Ascending aorta (tissue), 2 donors: ENCODE results near the gene POLD4. TPM values are rescaled to one million over a fixed set of nuclear protein-coding genes. Genes with fewer than 3 reads are reported as not detected.

Experiments
- DNase-seq, 2 donors: peaks; one replicate each; pipeline ENCODE4 v3.0.0-alpha.2; 2019; ENCODE audit warnings: low spot score in 2 of 2
- H3K27ac ChIP-seq, 2 donors: fragments of 200-600 bp; sonication (generic); one replicate each; pipeline ENCODE4 v1.5.1; 2016 to 2017; ENCODE audit warnings: mild to moderate bottlenecking in 1 of 2
- H3K27me3 ChIP-seq: fragments of 200-600 bp; sonication (generic); one replicate; pipeline ENCODE4 v1.5.1; 2017
- H3K36me3 ChIP-seq, 2 donors: fragments of 200-600 bp; sonication (generic); one replicate each; pipeline ENCODE4 v1.5.1; 2016
- H3K4me1 ChIP-seq, 2 donors: fragments of 200-600 bp; sonication (generic); one replicate each; pipeline ENCODE4 v1.5.1; 2016 to 2017; ENCODE audit warnings: mild to moderate bottlenecking in 1 of 2
- H3K4me3 ChIP-seq, 2 donors: fragments of 200-600 bp; sonication (generic); one replicate each; pipeline ENCODE4 v1.5.1; 2016 to 2017; ENCODE audit warnings: mild to moderate bottlenecking in 1 of 2
- H3K9me3 ChIP-seq, 2 donors: fragments of 200-600 bp; sonication (generic); one replicate each; pipeline ENCODE4 v1.5.1; 2016
- intact Hi-C: fragments of 100-400 bp; cut with DNase I; formaldehyde crosslinking; loops from one replicate; pipeline ENCODE4 v1.15.1; 2023
- total RNA-seq: library from RNA; depleted of rRNA; stranded (reverse); fragments of >200 nt; gene quantifications from one replicate; pipeline ENCODE4 v1.1.0, GENCODE V29; 2016
- TF ChIP-seq, protein P1 (sequence below), 3 experiments: fragments of 200-600 bp in 2 of 3; fragments of 450-650 bp in 1 of 3; sonication (generic) in 2 of 3; IDR thresholded peaks; one replicate each; pipeline ENCODE4 v1.5.1; 2016 to 2019; ENCODE audit warnings: antibody characterized with exemption in 3 of 3, mild to moderate bottlenecking in 1 of 3, moderate library complexity in 1 of 3

Gene POLD4
- total RNA-seq, 1 donor from 2014 or later, result 107 TPM

DNA sequence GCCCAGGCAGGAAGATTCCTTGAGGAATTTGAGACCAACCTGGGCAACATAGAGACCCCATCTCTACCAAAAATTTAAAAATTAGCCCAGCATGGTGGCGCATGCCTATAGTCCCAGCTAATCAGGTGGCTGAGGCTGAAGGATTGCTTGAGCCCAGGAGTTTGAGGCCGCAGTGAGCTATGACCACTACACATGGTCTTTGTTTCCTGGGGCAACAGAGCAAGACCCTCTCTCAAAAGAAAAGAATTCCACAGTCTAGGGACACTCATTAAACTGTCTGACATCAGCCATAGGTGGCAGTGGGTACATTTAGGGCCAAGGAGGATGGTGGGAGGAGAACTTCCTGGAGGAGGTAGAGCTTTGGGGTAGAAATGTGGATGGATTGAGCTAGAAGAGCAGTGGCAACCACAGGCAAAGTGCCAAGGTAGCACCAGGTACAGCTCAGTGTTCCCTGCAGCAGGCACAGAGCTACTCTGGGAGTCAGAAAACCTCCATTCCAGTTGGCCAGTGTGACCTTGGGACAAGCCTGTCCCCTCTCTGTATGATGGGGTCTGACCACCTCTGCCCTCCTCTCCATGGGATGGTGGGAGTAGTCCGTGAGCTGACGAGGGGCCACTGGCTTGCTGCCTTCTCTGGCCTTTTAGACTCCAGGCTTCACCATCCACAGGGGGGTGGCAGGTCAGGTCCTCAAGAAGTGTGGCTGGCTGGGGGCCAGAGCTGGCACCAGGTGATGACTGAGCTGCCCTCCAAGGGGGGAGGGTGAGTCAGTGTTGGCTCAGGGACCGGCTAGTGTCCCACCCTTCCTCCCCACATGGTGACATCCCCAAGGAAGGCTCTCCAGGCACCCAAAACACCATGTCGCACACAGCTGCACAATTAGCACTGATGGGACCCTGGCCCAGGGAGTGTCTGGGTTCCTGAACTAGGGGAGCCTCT lies 23.8 kb upstream of the POLD4 start:
- no peaks in the 10 kb centered on the region for H3K27me3 ChIP-seq
- no peaks in the 10 kb centered on the region for H3K9me3 ChIP-seq
- no peak for DNase-seq
- no peak overlapping the region for H3K27ac ChIP-seq
- intact Hi-C loops, result no loop called here
- H3K36me3 ChIP-seq, result no peaks in the 10 kb centered on the region
- TF ChIP-seq, protein P1, sequence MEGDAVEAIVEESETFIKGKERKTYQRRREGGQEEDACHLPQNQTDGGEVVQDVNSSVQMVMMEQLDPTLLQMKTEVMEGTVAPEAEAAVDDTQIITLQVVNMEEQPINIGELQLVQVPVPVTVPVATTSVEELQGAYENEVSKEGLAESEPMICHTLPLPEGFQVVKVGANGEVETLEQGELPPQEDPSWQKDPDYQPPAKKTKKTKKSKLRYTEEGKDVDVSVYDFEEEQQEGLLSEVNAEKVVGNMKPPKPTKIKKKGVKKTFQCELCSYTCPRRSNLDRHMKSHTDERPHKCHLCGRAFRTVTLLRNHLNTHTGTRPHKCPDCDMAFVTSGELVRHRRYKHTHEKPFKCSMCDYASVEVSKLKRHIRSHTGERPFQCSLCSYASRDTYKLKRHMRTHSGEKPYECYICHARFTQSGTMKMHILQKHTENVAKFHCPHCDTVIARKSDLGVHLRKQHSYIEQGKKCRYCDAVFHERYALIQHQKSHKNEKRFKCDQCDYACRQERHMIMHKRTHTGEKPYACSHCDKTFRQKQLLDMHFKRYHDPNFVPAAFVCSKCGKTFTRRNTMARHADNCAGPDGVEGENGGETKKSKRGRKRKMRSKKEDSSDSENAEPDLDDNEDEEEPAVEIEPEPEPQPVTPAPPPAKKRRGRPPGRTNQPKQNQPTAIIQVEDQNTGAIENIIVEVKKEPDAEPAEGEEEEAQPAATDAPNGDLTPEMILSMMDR (IDR thresholded peaks at IDR 0.05), result no peak
- H3K4me3 ChIP-seq, result no peak overlapping the region
- H3K4me1 ChIP-seq, result peaks cover 0 to 14% of the 10 kb centered on the region in 2 donors

DNA sequence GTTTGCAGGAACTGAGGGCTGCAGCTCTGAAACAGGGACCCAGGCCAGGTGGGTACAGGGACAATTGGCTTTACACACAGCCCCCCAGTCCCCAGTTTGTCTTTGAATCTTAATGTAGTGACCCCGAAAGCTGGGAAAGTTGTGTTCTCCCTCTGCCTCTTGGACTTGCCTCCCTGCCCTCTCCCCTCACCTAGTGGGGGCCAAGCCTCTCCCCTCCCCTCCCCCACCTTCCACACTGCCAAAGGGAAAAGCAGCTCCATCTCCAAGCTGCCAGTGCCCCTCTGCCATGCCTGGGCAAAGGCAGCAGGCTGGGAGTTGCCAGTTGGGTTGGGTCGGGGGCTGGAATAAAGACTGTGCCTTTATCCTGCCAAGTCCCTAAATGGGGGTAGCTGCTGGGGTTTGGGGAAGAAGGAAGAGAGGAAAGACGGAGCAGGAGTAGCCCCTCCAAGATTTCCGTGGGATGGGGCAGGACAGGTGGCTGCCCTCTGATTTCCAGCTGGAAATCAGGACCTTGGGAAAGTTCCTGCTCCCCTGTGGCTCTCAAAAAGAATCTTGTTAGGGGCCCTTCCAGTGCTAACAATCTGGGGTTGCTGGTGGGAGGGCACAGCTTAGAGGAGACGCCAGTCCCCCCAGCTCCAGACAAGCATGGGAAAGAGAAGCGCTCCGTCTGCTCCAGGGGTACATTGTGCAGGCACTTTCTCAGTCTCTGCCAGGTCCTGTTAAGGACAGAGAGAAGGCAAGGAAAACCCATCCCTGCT lies 22.9 kb upstream of the POLD4 start:
- Histone ChIP-seq H3K27ac (no peak overlapping the region), H3K27me3 (no peaks in the 10 kb centered on the region), H3K4me1 (peaks cover 0 to 22% of the 10 kb centered on the region in 2 donors), H3K9me3 (no peaks in the 10 kb centered on the region), H3K4me3 (no peak overlapping the region), H3K36me3 (no peaks in the 10 kb centered on the region)
- no peak for DNase-seq
- intact Hi-C loops, result no loop called here
- TF ChIP-seq, protein P1 (IDR thresholded peaks at IDR 0.05), result no peak

DNA sequence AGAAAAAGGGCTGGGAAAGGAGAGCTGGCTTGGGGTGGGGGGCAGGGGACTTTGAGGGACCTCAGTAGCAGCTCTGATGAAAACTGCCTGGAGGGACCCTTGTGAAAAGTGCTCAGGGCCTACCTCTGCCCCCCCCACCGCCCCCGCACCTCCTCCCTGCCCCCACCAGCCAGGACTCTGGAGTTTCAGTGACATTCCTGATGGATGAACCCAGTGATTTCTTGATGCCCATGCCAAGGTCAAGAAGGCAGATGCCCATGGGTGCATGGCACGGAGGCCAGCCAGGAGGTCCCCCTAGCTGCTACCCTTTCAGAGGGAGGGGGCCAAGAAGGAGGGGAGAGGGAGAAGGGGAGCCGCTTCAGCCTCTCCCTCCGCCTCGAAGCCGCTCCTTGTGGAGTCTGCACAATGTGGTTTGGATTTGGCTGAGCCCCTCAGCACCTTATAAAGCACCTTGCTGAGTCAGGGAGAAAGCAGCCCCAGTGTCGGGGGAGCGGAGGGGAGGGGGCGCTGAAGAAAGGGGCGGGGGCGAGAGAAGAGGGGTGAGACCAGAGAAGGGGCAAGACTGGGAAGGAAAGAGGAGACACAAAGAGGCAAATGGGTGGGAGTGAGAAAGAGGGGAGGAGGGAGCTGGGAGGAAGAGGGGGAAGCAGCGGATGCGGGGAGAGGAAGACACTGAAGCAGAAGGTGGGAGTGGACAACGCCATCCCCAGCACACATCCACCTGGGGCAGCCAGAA lies 22.1 kb upstream of the POLD4 start:
- TF ChIP-seq, protein P1 (IDR thresholded peaks at IDR 0.05), result no peak
- Histone ChIP-seq H3K9me3 (no peaks in the 10 kb centered on the region), H3K4me1 (peaks cover 0 to 30% of the 10 kb centered on the region in 2 donors), H3K4me3 (no peak overlapping the region), H3K36me3 (no peaks in the 10 kb centered on the region), H3K27me3 (no peaks in the 10 kb centered on the region), H3K27ac (peak overlapping the region in 1 of 2 donors; percentile 98)
- DNase-seq, result no peak
- intact Hi-C loops, result no loop called here

DNA sequence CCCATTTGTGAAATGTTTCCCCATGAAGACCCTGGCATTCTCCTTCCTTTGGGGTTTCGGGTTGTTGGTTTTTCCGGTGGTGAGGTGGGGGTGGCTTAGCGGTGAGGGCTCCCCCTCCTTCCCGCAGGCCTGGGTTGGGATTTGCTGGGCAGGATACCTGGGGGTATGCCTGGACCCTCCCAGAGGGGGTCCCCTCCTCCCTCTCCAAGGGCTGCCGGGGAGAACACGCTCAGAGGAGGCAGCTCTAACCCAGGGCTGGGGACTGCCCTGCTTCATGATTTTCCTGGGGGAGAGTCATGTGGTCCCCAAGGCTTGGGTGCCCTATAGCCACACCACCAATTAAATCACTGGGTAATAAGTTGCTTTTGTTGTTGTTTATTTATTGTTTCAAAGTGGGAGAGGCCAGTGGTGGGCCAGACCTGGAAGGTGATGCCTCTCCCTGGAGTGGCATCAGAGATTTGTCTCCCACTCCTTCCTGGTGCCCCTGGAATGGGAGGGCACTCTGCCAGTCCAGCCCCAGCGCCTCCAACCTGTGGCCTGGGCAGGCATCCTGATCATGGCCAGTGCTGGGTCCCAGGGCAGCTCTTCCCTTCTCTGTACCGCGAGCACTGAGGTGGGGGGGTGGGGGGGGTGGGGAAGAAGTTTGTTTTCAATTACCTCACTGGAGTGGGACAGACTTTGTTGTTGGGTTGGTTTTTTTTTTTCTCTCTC lies 21.4 kb upstream of the POLD4 start:
- Histone ChIP-seq H3K4me3 (peak overlapping the region; percentile 97), H3K27me3 (no peaks in the 10 kb centered on the region), H3K27ac (peak overlapping the region; percentile 97 to 98), H3K36me3 (no peaks in the 10 kb centered on the region), H3K4me1 (peaks cover 0 to 34% of the 10 kb centered on the region in 2 donors), H3K9me3 (no peaks in the 10 kb centered on the region)
- no peak for DNase-seq
- intact Hi-C loops, result loop anchor here (1.0 kb wide), 2 partner anchors 17 to 21 kb away; partner anchors contain the start of genes POLD4 and RAD9A
- TF ChIP-seq, protein P1 (IDR thresholded peaks at IDR 0.05), result no peak
